WI38 (cell line): ENCODE results near the gene CRTAC1.

Experiments
- H3K4me3 ChIP-seq: 2 replicates; pipeline ENCODE4 v1.5.1; 2011; ENCODE audit warnings: low read depth, mild to moderate bottlenecking, control low read depth, low read length
- CTCF ChIP-seq: IDR thresholded peaks from 2 replicates; pipeline ENCODE4 v1.5.1; 2012; ENCODE audit warnings: low read depth, mild to moderate bottlenecking, control low read depth, low read length

CRTAC1 gene

GRCh38 chr10:97932932-97933530, 97.4 kb downstream of the CRTAC1 start:
- H3K4me3 ChIP-seq, result no peak overlapping the region
- TF ChIP-seq CTCF, result no peak

- no peak for TF ChIP-seq CTCF
- H3K4me3 ChIP-seq, result no peak overlapping the region
Observed at GRCh38 chr10:97931041-97931440, 99.4 kb downstream of the CRTAC1 start.

- no peak for TF ChIP-seq CTCF
- no peak overlapping the region for H3K4me3 ChIP-seq
Observed at GRCh38 chr10:97928897-97929296, 101.5 kb downstream of the CRTAC1 start.

- no peak overlapping the region for H3K4me3 ChIP-seq
- no peak for TF ChIP-seq CTCF
Observed at GRCh38 chr10:97927622-97928021, 102.8 kb downstream of the CRTAC1 start.

- no peak overlapping the region for H3K4me3 ChIP-seq
- no peak for TF ChIP-seq CTCF
Observed at GRCh38 chr10:97926055-97926454, 104.4 kb downstream of the CRTAC1 start.

GRCh38 chr10:97925308-97925938, 105.0 kb downstream of the CRTAC1 start:
- TF ChIP-seq CTCF, result no peak
- no peak overlapping the region for H3K4me3 ChIP-seq

- TF ChIP-seq CTCF, result no peak
Observed at GRCh38 chr10:97924678-97925077, 105.7 kb downstream of the CRTAC1 start.

More at GRCh38 chr10:97924678-97925077, 105.7 kb downstream of the CRTAC1 start:
- no peak overlapping the region for H3K4me3 ChIP-seq
